T47D (cell line): ENCODE data around the gene YTHDF2.

Source experiments
- DNase-seq, 2 experiments: peaks; one replicate each; pipeline versions ENCODE4 v3.0.0 to v3.0.0-alpha.2; 2011 to 2012; ENCODE audit warnings: low read depth in 1 of 2, low spot score in 1 of 2
- JUND ChIP-seq: IDR thresholded peaks from 2 replicates; pipeline ENCODE4 v1.6.1; 2012; ENCODE audit warnings: low read depth
- in situ Hi-C: cut with HindIII; loops from 2 replicates; pipeline ENCODE4 v1.10.0; 2016; ENCODE audit warnings: low sequenced_read_pairs, low pct_unique_long_range_greater_than_20kb

Gene YTHDF2

DNA sequence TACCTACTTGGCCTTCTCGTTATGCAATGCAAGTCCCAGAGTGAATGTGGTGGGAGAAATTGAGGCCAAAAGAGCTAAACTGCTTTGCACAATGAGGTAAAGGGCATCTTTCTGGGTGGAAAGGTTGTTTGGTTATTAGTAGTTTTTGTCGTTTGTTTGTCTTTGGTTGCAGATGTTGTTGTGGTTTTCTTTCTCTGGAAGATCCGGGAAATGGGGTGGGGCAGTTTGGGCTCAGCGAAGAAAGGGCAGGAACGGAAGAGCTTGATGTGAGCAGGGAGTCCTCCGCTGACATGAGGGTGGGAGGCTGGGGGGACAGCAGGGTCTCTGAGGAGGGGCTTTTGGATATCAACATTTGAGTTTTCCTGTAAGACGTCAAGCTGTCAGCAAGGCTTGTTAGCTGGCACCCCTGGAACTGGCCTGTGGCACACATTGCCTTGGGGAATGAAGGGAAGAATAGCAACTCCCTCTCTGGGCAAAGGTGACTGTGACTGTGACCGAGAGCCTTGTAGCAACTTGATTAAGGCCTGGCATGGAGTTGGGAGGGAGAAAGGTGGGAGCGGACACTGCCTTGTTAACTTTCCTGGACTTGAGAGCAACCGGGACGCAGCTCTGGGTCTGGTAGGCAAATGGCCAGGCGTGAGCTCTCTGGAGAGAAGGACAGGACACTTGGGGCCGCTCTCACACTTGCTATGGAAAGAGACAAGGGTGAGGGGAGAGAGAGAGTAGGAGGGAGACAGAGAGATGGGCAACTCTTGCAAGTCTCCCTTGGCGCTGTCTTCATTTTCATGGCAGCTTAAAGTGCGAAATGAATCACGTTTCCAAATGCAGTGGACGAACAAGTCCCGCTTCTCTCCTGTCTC lies 59.8 kb downstream of the YTHDF2 start:
- TF ChIP-seq JUND, result no peak
- in situ Hi-C loops, result no loop called here

DNA sequence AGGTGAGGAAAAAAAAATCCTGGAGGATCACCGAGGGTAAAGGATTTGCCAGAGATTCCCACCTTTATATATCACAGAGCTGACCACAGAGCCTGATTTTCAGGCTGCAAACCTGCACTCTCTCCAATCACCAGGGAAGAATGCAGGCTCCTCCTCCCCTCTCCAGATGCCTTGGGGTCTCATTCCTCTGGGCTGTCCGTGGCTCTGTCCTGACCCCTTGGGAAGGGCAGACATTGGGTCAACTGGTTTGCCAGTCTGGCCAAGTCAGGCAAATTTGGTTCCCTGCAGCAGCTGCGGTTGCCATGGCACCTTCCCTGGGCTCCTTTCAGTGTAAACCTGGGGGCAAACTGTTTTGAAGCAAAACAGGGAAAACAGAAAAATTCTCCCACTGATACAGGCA lies 63.6 kb downstream of the YTHDF2 start:
- in situ Hi-C loops, result no loop called here
- DNase-seq, result no peak
- no peak for TF ChIP-seq JUND

More for the DNA sequence above, 59.8 kb downstream of the YTHDF2 start:
- no peak for DNase-seq

DNA sequence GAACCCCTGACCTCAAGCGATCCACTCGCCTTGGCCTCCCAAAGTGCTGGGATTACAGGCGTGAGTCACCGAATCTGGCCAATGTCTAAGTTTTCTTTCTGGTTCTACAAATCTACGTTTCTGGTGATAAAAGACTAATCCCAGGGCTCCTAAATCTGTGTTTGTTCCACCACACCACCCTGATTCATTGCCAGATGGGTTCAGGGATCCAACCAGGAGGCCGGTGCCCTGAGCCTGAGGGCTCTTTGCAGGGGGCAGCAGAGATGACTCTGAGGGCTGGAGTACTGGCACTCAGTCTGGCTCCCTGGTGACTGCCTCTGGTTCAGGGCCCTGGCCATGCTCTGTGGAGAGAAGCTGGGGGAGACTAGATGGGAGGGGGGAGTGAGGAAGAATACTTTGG lies 64.7 kb downstream of the YTHDF2 start:
- in situ Hi-C loops, result no loop called here
- DNase-seq, result no peak
- no peak for TF ChIP-seq JUND

DNA sequence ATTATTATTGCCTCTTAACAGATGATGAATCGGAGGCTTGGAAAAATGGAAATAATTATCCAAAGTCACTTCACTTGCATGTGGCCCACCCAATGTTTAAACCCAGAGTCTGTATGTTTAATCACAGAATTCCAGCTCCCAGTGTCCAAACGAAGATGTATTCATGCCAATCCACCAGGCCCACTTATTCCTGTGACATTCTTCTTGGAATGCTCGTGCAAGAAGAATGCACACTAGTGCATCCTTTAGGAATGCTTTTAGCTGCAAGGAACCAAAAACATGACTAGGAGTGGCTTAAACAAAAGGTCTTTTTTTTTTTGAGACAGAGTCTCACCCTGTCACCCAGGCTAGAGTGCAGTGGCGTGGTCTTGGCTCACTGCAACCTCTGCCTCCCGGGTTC lies 66.3 kb downstream of the YTHDF2 start:
- no peak for DNase-seq
- no peak for TF ChIP-seq JUND
- in situ Hi-C loops, result no loop called here

DNA sequence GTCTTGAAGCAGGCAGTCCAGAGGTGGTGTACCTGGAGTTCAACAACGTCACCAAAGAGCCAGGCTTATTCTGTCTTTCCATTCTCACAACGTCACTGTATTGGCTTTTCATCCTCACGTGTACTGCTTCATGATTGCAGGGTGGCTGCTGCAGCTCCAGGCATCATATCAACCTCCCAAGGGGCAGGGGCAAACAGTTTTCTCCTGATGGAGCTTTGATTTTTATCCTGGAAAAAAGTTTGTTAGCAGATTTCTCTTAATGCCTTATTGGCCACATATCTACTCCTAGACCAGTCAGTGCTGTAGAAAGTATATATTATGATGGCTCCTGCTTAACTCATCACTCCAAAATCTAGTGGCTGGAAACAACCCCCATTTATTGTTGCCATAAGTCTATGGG lies 66.9 kb downstream of the YTHDF2 start:
- in situ Hi-C loops, result no loop called here
- no peak for DNase-seq
- no peak for TF ChIP-seq JUND

DNA sequence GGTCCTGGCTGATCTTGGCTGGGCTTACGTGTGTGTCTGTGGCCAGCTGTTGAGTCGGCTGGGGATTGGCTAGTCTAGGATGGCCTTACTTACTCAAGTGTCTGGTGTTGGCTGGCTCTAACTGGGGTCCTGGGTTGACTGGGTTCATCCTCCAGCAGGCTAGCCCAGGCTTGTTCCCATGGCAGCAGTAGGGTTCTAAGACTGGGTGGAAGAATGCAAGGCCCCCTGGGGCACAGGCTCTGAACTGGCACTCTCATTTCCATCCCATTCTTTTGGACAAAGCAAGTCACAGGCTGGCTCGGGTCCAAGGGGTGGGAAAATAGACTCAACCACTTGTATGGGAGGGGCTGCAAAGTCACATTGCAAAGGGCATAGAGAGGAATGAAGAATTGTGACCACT lies 67.3 kb downstream of the YTHDF2 start:
- in situ Hi-C loops, result no loop called here
- TF ChIP-seq JUND, result no peak
- no peak for DNase-seq

DNA sequence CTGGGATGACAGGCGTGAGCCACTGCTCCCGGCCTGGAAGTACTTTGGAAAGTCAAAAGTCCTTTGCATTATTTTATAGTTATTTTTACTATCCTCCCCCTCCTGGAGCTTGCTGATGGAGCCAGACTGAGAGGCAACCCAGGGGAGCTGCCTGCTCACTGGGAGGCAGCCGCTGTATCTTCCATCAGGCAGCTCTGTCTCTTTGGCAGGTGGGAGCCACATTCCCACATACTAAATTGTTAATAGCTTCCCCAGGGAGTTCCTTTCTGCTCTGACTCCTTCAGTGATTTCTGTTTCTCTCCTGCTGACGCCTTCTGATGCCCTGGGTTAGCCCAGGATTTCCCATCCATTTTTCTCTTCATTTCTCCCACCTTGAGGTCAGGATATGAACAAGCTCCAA lies 70.3 kb downstream of the YTHDF2 start:
- in situ Hi-C loops, result no loop called here
- TF ChIP-seq JUND, result no peak
- no peak for DNase-seq

DNA sequence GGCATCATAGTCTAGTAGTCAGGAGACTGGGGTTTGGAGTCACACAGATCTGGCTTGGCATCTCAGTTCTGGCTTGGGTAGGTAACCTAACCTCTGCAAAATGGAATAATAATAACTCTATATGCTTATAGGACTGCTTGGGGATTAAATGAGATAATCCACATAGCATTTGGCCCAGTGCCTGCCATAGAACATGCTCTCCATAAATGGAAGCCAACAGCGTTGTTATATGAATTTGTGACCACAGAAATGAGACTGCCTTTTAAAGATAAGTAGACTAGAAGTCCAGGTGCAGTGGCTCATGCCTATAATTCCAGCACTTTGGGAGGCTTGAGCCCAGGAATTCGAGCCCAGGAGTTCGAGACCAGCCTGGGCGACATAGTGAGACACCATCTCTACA lies 71.2 kb downstream of the YTHDF2 start:
- no peak for DNase-seq
- in situ Hi-C loops, result no loop called here
- no peak for TF ChIP-seq JUND

DNA sequence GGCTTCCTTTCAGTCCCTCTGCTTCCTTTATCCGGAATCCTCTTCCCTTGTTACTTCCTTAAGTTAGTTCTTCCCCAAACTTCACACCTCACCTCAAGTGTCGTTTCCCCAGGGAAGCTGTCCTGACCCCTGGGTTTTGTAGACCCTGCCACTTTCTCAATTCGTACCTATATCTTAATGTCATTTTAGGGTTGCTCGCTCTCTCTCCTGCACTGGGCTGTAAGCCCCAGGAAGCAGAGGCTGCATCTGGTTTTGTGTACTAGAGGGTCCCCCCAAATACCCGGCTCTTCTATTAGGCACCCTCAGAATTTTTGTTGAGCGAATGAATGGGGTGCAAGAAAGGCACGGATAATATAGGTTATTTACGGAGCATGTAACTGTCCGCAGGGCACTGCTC lies 74.6 kb downstream of the YTHDF2 start:
- in situ Hi-C loops, result no loop called here
- no peak for TF ChIP-seq JUND
- DNase-seq, result no peak

DNA sequence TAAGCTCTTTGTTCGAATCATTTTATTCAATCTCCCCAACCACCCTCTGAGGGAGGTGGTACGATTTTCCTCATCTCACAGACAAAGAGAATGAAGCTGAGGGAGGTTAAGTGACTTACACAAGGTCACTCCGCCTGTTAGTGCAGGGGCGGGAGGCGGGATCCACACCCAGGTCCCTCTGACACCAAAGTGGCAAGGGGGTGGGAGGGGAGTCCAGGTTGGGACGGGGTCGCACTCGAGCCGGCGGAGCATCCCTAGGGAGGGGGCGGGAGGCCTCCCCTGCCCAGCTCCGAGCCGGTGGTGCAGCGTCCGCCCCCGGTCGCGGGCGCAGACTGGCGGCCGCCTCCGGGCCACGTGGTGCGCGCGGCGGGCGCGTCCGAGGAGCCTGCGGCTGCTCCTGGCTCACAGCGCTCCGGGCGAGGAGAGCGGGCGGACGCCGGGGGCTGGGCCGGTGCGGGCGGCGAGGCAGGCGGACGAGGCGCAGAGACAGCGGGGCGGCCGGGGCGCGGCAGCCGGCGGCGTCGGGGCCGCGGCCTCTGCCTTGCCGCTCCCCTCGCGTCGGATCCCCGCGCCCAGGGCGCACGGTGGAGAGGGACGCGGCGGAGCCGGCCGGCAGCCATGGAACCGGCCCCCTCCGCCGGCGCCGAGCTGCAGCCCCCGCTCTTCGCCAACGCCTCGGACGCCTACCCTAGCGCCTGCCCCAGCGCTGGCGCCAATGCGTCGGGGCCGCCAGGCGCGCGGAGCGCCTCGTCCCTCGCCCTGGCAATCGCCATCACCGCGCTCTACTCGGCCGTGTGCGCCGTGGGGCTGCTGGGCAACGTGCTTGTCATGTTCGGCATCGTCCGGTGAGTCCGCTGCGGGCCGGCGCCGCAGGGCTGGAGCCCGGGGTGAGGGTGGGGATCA lies 75.3 kb downstream of the YTHDF2 start, which contains the start of gene OPRD1:
Gene OPRD1, plus strand, starts transcription at position 405 of the 903 bp plus-strand sequence. Its CDS starts 214 bp downstream, at position 619.
- in situ Hi-C loops, result no loop called here
- DNase-seq, result no peak
- TF ChIP-seq JUND, result no peak

DNA sequence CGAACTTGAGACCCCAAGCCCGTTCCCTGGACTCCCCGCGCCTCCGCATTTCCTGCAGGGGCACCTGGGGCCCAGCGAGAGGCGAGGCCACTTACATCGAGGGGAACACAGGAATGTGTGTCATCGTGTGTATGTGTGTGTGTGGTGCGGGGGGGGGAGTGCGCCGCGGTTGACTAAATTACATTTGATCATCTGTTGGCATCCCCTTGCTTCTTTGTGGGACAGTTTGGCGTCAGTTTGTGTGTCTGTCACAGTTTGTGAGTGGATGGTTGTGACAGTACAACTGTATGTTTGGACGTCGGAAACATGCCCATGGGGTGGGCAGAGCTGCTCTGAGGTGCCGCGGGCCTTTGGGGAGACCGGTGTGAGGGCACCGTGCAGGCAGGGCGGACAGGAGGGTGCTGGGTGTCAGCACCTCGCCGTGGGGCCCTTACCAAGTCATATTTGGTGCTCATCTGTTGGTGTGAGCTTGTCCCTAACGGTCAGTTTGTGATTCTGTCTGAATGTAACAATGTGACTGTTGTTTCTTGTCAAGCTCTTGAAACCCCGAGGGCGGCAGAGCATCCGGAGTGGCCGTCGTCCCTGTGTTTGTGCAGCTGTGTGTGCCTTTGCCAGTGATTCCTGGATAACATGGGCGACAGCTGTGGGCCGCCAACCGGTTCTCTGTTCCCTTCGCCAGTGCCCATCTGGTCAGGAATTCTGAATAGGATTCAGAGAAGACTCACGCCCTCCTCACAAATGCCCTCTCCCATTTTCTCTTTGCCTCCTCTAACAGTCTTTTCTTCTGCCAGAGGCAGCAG lies 76.1 kb downstream of the YTHDF2 start:
- peak; percentile 36 to 64 for DNase-seq
- no peak for TF ChIP-seq JUND
- in situ Hi-C loops, result no loop called here

DNA sequence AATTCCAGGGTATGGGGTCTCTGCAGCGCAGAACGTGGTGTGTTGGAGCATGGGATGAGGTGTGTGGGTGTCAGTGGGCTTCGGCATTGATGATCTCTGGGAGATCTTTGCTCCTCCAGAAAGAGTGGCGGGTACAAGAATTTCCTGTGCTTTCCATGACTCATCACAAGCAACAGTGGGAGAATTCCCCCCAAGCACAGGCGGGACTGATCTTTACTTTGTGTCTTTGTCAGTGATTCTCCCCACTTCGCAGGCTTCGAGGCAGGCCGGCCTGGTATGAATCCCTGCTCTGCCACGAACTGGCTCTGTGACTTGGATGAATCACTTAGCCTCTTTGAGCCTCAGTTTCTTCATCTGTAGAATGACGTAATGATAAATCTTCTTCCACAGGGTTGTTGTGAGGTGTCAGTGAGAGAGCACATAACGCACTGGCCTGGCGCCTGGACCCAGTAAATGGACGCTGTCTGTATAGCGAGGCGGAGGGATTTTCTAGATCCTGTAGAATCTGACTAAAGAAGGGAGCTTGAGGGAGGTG lies 77.3 kb downstream of the YTHDF2 start:
- TF ChIP-seq JUND, result no peak
- DNase-seq, result no peak
- in situ Hi-C loops, result no loop called here
